Neural cell (in vitro differentiated cells): ENCODE results near the gene EXOC6B. TPM values are rescaled to one million over a fixed set of nuclear protein-coding genes. Genes with fewer than 3 reads are reported as not detected.

ENCODE experiments used
- H2AFZ ChIP-seq: fragments of 200-600, 300-800 bp; sonication (generic), shearing (Covaris generic); 2 replicates; pipeline ENCODE4 v1.6.0; 2014; ENCODE audit warnings: low read depth, mild to moderate bottlenecking, antibody characterized with exemption, low read length, moderate library complexity
- H3F3A ChIP-seq: fragments of 200-600 bp; shearing (Covaris generic); 2 replicates; pipeline ENCODE4 v1.6.1; 2016; ENCODE audit warnings: mild to moderate bottlenecking, moderate library complexity, mixed read lengths, antibody characterized with exemption, low read length; ENCODE audit not compliant: insufficient read depth, poor library complexity, severe bottlenecking
- H3K27ac ChIP-seq: fragments of 200-600, 300-800 bp; sonication (generic), shearing (Covaris generic); 2 replicates; pipeline ENCODE4 v1.5.1; 2014; ENCODE audit warnings: mild to moderate bottlenecking, low read length, moderate library complexity
- H3K27me3 ChIP-seq: fragments of 300-800, 200-600 bp; sonication (generic), shearing (Covaris generic); 2 replicates; pipeline ENCODE4 v1.6.0; 2014; ENCODE audit warnings: mild to moderate bottlenecking, low read depth, low read length, moderate library complexity; ENCODE audit not compliant: insufficient read depth
- H3K36me3 ChIP-seq: fragments of 300-800, 200-600 bp; sonication (generic), shearing (Covaris generic); 2 replicates; pipeline ENCODE4 v1.5.1; 2014; ENCODE audit warnings: mild to moderate bottlenecking, antibody characterized with exemption, low read length, moderate library complexity; ENCODE audit not compliant: insufficient read depth
- H3K4me2 ChIP-seq: fragments of 300-800, 200-600 bp; sonication (generic), shearing (Covaris generic); 2 replicates; pipeline ENCODE4 v1.6.0; 2014; ENCODE audit warnings: mild to moderate bottlenecking, low read length
- H3K4me3 ChIP-seq: fragments of 300-800, 200-600 bp; sonication (generic), shearing (Covaris generic); 2 replicates; pipeline ENCODE4 v1.5.1; 2014; ENCODE audit warnings: mild to moderate bottlenecking, low read length, moderate library complexity
- H3K79me2 ChIP-seq: fragments of 200-600 bp; shearing (Covaris generic); replicated peaks from 2 replicates; pipeline ENCODE4 v1.6.0; 2014; ENCODE audit warnings: mild to moderate bottlenecking, low read length, moderate library complexity; ENCODE audit not compliant: insufficient read depth
- H3K9ac ChIP-seq: fragments of 300-800, 200-600 bp; sonication (generic), shearing (Covaris generic); 2 replicates; pipeline ENCODE4 v1.6.1; 2016; ENCODE audit warnings: mild to moderate bottlenecking, low read length, mixed read lengths
- H3K9me2 ChIP-seq: fragments of 200-600 bp; shearing (Covaris generic); 2 replicates; pipeline ENCODE4 v1.6.1; 2016; ENCODE audit warnings: mild to moderate bottlenecking, low read length, mixed read lengths; ENCODE audit not compliant: insufficient read depth
- H3K9me3 ChIP-seq: fragments of 200-600, 300-800 bp; sonication (generic), shearing (Covaris generic); 2 replicates; pipeline ENCODE4 v1.6.1; 2016; ENCODE audit warnings: mild to moderate bottlenecking, mixed run types, low read length, moderate library complexity, mixed read lengths
- H4K20me1 ChIP-seq: fragments of 200-600 bp; shearing (Covaris generic); 2 replicates; pipeline ENCODE4 v1.6.1; 2016; ENCODE audit warnings: mild to moderate bottlenecking, mixed run types; ENCODE audit not compliant: insufficient read depth
- EP300 ChIP-seq: fragments of 450-650 bp; conservative IDR thresholded peaks from 2 replicates; pipeline ENCODE4 v1.6.1; 2014; ENCODE audit warnings: antibody characterized with exemption, mild to moderate bottlenecking, moderate library complexity; ENCODE audit not compliant: poor library complexity, severe bottlenecking
- EZH2 ChIP-seq: fragments of 200-600, 300-800 bp; shearing (Covaris generic), sonication (generic); IDR thresholded peaks from 2 replicates; pipeline ENCODE4 v1.6.1; 2014; ENCODE audit warnings: antibody characterized with exemption, low read length, borderline replicate concordance, mild to moderate bottlenecking; ENCODE audit not compliant: insufficient read depth, poor library complexity, severe bottlenecking
- MXI1 ChIP-seq: fragments of 450-650 bp; conservative IDR thresholded peaks from 2 replicates; pipeline ENCODE4 v1.6.1; 2014; ENCODE audit warnings: antibody characterized with exemption, mild to moderate bottlenecking; ENCODE audit not compliant: poor library complexity, severe bottlenecking
- POLR2AphosphoS5 ChIP-seq: IDR thresholded peaks from 2 replicates; pipeline ENCODE4 v1.6.1; 2012
- RAD21 ChIP-seq: fragments of 450-650 bp; conservative IDR thresholded peaks from 2 replicates; pipeline ENCODE4 v1.6.1; 2014; ENCODE audit warnings: antibody characterized with exemption, mild to moderate bottlenecking, moderate library complexity
- SMC3 ChIP-seq: fragments of 450-650 bp; conservative IDR thresholded peaks from 2 replicates; pipeline ENCODE4 v1.6.1; 2014; ENCODE audit warnings: antibody characterized with exemption, mild to moderate bottlenecking, moderate library complexity; ENCODE audit not compliant: poor library complexity
- TAF1 ChIP-seq: IDR thresholded peaks from 2 replicates; pipeline ENCODE4 v1.6.1; 2012; ENCODE audit warnings: low read depth
- polyA plus RNA-seq: library from polyadenylated mRNA; depleted of rRNA; stranded (reverse); fragments of >200 nt; gene quantifications from 2 replicates; pipeline ENCODE4 v1.2.3, GENCODE V29; 2014
- TF ChIP-seq, protein P1 (sequence below): fragments of 450-650 bp; IDR thresholded peaks from 2 replicates; pipeline ENCODE4 v1.5.1; 2014; ENCODE audit warnings: antibody characterized with exemption, mild to moderate bottlenecking, moderate library complexity; ENCODE audit not compliant: poor library complexity, severe bottlenecking
- TF ChIP-seq, protein P2 (sequence below): IDR thresholded peaks from 2 replicates; pipeline ENCODE4 v1.6.1; 2012; ENCODE audit warnings: borderline replicate concordance

The EXOC6B gene
- polyA plus RNA-seq, 1 donor from 2014 or later, result 23.4 TPM

DNA sequence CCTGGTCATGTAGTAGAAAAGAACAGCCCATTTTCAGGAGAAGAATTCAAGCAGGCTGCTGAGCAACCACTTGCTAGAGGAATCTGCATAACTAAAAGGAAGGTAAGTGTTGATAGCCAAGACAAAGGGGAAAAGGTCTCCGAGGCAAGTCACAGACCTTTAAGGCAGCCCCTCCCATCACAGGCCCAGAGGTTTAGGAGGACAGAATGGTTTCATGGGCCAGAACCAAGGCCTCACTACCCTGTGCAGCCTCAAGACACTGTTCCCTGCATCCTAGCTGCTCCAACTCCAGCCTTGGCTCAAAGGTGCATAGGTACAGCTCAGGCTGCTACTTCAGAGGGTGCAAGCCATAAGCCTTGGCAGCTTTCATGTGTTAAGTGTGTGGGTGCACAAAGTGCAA lies 439.5 kb downstream of the EXOC6B start:
- Histone ChIP-seq H3F3A (no peaks in the 10 kb centered on the region), H3K4me3 (no peak overlapping the region), H3K9me3 (peaks cover 6% of the 10 kb centered on the region), H3K9me2 (no peaks in the 10 kb centered on the region), H3K9ac (no peak overlapping the region), H3K4me2 (no peak overlapping the region), H3K79me2 (no peaks in the 10 kb centered on the region), H3K27me3 (no peaks in the 10 kb centered on the region), H3K27ac (no peak overlapping the region), H2AFZ (no peak overlapping the region), H3K36me3 (no peaks in the 10 kb centered on the region), H4K20me1 (no peaks in the 10 kb centered on the region)
- TF ChIP-seq EZH2 (no peak), SMC3 (no peak), MXI1 (no peak), EP300 (no peak), TAF1 (no peak), POLR2AphosphoS5 (no peak), RAD21 (no peak)
- TF ChIP-seq, protein P1, sequence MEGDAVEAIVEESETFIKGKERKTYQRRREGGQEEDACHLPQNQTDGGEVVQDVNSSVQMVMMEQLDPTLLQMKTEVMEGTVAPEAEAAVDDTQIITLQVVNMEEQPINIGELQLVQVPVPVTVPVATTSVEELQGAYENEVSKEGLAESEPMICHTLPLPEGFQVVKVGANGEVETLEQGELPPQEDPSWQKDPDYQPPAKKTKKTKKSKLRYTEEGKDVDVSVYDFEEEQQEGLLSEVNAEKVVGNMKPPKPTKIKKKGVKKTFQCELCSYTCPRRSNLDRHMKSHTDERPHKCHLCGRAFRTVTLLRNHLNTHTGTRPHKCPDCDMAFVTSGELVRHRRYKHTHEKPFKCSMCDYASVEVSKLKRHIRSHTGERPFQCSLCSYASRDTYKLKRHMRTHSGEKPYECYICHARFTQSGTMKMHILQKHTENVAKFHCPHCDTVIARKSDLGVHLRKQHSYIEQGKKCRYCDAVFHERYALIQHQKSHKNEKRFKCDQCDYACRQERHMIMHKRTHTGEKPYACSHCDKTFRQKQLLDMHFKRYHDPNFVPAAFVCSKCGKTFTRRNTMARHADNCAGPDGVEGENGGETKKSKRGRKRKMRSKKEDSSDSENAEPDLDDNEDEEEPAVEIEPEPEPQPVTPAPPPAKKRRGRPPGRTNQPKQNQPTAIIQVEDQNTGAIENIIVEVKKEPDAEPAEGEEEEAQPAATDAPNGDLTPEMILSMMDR, result no peak
- TF ChIP-seq, protein P2, sequence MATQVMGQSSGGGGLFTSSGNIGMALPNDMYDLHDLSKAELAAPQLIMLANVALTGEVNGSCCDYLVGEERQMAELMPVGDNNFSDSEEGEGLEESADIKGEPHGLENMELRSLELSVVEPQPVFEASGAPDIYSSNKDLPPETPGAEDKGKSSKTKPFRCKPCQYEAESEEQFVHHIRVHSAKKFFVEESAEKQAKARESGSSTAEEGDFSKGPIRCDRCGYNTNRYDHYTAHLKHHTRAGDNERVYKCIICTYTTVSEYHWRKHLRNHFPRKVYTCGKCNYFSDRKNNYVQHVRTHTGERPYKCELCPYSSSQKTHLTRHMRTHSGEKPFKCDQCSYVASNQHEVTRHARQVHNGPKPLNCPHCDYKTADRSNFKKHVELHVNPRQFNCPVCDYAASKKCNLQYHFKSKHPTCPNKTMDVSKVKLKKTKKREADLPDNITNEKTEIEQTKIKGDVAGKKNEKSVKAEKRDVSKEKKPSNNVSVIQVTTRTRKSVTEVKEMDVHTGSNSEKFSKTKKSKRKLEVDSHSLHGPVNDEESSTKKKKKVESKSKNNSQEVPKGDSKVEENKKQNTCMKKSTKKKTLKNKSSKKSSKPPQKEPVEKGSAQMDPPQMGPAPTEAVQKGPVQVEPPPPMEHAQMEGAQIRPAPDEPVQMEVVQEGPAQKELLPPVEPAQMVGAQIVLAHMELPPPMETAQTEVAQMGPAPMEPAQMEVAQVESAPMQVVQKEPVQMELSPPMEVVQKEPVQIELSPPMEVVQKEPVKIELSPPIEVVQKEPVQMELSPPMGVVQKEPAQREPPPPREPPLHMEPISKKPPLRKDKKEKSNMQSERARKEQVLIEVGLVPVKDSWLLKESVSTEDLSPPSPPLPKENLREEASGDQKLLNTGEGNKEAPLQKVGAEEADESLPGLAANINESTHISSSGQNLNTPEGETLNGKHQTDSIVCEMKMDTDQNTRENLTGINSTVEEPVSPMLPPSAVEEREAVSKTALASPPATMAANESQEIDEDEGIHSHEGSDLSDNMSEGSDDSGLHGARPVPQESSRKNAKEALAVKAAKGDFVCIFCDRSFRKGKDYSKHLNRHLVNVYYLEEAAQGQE, result no peak

DNA sequence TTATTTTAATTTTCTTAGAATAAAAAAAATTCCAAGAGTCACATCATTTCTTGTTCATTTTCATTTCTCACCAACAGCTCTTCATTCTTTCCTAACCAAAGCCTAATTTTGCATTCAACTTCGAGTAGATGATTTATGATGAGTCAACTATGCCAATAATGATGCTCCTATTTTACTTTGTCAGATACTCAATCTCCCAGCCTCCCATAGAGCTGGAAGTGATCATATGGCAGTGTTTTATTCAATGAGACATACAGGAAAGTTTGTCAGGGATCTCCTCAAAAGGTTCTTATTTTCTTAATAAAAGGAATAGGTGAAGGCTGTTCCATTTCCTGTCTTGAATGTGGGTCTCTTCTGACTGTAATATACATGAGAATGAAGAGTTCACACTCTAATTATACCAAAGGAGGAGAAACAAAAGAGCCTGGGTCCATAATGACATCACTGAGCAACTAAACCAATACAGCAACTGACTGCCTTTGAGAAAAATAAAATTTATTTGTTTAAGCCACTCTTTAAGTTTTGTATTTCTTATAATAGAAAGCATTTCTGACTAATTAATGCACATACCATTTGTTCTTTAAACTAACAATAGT lies 447.0 kb downstream of the EXOC6B start:
- TF ChIP-seq EP300, result no peak
- TF ChIP-seq, protein P2, result no peak
- no peak for TF ChIP-seq SMC3
- TF ChIP-seq, protein P1, result no peak
- no peak for TF ChIP-seq EZH2
- no peak for TF ChIP-seq POLR2AphosphoS5
- no peak for TF ChIP-seq RAD21
- no peak overlapping the region for H3K27ac ChIP-seq
- no peaks in the 10 kb centered on the region for H3K9me2 ChIP-seq
- H3F3A ChIP-seq, result no peaks in the 10 kb centered on the region
- no peak overlapping the region for H3K4me2 ChIP-seq
- H2AFZ ChIP-seq, result no peak overlapping the region
- no peaks in the 10 kb centered on the region for H3K27me3 ChIP-seq
- no peaks in the 10 kb centered on the region for H3K36me3 ChIP-seq
- H3K9ac ChIP-seq, result no peak overlapping the region
- H3K79me2 ChIP-seq, result no peaks in the 10 kb centered on the region
- no peak overlapping the region for H3K4me3 ChIP-seq
- H4K20me1 ChIP-seq, result no peaks in the 10 kb centered on the region
- H3K9me3 ChIP-seq, result no peaks in the 10 kb centered on the region
